ENCODE data around the gene P4HA1.
"Not testable (repeated sequence)": the region's sequence is repeated elsewhere in the genome, so short reads cannot be mapped to it uniquely, and the experiment has no call there.

Gene P4HA1

DNA sequence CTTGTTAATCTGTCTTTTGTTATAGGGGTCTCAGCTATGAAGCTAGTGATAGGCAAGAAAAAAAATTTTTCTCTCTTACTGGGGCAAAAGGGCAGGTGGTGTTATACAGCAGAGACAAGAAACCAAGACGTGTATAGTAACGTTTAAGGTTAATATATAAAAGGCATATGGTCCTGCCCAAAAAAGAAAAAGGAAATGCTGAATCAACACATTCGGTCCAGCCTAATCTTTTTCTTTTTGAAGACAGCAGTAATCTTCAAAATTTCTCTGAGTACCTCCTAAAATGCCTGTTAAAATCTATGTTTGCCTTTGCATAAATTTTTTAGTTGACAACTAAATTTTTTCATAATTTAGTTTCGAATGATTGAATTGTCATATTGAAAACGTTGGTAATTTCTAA is 54.5 kb downstream of the P4HA1 start:
- no peak for DNase-seq (ENCODE audit: low read depth)

DNA sequence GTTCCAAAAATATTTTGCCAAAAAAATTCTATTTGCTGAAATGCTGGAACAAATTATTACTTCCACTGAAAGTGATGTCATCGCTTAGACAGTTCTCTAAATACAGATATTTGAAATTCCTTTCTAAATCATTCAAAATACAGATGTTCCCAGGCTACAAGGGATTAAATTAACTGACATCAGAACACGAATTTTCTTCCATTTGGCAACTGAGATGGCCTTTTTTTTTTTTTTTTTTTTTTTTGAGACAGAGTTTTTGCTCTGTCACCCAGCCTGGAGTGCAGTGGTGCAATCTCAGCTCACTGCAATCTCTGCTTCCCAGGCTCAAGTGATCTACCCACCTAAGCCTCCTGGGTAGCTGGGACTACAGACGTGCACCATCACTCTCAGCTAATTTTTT is 57.0 kb downstream of the P4HA1 start:
- peak; percentile 61 for DNase-seq (ENCODE audit: low read depth)

DNA sequence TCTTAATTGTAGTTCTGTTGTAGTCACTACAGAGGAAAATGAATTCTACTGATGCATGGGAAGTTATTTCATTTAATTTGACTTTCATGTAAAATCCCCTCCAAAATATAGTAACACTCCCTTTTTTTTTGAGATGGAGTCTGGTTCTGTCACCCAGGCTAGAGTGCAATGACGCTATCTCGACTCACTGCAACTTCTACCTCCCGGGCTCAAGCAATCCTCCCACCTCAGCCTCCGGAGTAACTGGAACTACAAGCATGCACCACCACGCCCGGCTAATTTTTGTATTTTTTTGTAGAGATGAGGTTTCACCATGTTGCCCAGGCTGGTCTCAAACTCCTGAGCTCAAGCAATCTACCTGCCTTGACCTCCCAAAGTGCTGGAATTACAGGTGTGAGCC is 60.4 kb downstream of the P4HA1 start:
- not testable (repeated sequence) for DNase-seq (ENCODE audit: low read depth)

DNA sequence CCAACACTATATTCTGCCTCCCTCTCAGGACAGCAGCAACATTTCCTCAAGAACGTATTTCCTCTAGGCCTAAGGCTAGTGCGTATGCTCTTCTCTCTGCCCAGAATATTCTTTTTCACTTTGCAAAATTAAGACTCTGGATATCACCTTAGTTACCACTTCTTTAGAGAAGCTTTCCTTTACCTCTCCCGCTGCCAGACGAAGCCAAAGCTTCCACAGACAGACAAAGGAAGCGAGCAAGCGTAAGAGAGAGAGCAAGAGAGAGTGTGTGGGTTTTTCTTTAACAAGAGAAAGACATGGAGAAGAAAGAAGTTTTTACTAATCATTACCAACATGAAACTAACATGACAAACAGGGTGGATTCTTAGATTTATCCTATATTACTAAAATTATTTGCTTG is 64.1 kb downstream of the P4HA1 start:
- no peak for DNase-seq (ENCODE audit: low read depth)

DNA sequence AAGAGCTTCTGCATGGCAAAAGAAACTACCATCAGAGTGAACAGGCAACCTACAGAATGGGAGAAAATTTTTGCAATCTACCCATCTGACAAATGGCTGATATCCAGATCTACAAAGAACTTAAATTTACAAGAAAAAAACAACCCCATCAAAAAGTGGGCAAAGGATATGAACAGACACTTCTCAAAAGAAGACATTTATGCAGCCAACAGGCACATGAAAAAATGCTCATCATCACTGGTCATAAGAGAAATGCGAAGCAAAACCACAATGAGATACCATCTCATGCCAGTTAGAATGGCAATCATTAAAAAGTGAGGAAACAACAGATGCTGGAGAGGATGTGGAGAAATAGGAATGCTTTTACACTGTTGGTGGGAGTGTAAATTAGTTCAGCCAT is 70.0 kb downstream of the P4HA1 start:
- DNase-seq (ENCODE audit: low read depth) = not testable (repeated sequence)

DNA sequence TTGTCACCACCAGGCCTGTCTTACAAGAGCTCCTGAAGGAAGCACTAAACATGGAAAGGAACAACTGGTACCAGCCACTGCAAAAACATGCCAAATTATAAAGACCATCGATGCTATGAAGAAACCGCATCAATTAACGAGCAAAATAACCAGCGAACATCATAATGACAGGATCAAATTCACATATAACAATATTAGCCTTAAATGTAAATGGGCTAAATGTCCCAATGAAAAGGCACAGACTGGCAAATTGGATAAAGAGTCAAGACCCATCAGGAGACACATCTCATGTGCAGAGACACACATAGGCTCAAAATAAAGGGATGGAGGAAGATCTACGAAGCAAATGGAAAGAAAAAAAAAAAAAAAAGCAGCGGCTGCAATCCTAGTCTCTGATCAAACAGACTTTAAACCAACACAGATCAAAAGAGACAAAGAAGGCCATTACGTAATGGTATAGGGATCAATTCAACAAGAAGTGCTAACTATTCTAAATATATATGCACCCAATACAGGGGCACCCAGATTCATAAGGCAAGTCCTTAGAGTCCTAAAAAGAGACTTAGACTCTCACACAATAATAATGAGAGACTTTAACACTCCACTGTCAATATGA is 73.1 kb downstream of the P4HA1 start:
- not testable (repeated sequence) for DNase-seq (ENCODE audit: low read depth)

DNA sequence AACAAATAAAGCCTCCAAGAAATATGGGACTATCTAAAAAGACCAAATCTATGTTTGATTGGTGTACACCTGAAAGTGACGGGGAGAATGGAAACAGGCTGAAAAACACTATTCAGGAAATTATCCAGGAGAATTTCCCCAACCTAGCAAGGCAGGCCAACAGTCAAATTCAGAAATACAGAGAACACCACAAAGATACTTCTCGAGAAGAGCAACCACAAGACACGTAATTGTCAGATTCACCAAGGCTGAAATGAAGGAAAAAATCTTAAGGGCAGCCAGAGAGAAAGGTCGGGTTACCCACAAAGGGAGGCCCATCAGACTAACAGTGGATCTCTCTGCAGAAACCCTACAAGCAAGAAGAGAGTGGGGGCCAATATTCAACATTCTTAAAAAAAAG is 73.7 kb downstream of the P4HA1 start:
- DNase-seq (ENCODE audit: low read depth) = not testable (repeated sequence)

DNA sequence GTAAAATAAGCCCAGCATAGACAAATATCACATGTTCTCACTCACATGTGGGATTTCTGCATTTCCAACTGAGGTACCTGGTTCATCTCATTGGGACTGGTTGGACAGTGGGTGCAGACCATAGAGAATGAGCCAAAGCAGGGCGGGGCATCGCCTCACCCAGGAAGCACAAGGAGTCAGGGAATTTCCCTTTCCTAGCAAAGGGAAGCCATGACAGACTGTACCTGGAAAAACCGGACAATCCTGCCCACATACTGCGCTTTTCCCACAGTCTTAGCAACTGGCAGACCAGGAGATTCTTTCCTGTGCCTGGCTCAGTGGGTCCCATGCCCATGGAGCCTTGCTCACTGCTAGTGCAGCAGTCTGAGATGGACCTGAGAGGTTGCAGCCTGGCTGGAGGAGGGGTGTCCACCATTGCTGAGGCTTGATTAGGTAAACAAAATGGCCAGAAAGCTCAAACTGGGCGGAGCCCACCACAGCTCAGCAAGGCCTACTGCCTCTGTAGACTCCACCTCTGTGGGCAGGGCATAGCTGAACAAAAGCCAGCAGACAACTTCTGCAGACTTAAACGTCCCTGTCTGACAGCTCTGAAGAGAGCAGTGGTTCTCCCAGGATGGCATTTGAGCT is 75.0 kb downstream of the P4HA1 start:
- not testable (repeated sequence) for DNase-seq (ENCODE audit: low read depth)

DNA sequence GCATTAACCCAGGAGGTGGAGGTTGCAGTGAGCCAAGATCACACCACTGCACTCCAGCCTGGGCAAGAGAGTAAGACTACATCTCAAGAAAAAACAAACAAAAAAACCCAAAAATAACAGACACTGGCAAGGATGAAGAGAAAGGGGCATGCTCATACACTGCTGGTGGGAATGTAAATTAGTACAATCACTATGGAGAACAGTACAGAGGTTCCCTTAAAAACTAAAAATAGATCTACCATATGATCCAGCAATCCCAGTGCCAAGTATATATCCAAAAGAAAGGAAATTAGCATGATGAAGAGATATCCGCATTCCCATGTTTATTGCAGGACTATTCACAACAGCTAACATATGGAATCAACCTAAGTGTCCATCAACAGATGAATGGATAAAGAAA is 75.6 kb downstream of the P4HA1 start:
- DNase-seq (ENCODE audit: low read depth) = no peak

DNA sequence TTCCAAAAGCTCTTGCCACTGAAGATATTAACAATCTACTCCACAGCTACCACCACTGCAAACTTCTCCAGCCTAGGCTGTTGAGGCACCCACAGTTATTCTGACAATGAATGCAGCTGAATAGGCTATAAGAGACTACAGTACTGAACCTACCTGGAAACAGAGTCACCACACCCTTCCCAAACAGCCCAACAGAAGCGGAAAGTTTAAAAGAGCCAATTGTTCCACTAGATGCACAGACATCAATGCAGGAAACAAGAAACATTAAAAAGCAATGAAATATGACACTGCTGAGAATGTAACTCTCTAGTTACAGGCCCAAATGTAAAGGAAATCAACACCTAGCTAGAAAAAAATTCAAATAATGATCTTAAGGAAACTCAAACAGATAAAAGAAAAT is 77.6 kb downstream of the P4HA1 start:
- no peak for DNase-seq (ENCODE audit: low read depth)

DNA sequence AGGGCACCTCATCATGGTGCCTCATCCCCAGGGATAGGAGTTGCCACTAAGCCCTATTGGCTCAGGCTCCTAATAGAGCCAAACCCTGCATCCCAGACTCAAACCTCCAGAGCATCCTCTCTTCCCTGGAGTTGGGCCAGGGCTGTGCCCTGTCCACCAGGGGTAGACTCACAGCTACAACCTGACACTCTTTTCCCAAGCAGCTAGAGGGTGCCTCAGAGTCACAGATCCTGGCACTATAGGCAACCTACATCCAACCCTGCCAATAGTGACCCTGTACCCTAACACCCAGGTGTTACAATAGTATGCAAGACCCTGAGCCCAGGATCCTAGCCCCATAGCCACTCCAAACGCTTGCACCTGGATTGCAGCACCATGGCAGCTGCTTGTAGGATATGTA is 78.0 kb downstream of the P4HA1 start:
- no peak for DNase-seq (ENCODE audit: low read depth)

DNA sequence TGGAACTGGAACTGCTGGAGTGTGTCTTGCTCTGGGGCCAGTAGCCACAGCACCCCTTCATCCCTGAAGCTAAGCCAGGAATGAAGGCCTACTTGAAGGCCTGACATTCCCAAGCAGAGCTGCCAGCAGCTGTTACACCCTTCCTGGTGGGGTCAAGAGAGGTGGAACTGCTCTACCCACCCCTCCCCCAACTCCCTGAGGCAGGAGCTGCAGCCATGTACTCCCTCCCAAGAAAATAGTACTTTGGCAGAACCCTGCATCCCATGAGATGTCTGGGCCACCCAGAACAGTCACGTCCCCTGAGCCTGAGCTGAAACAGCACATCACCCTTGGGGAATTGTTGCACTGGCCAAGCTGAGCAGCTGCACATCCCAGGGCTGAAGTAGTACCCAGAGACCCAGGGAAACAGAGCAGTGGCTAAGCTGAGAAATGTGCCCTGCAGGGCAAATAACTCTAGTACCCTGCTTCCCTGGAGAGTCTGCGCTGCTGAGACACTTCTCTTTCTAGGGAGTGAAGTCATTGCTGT is 78.6 kb downstream of the P4HA1 start:
- DNase-seq (ENCODE audit: low read depth) = no peak

DNA sequence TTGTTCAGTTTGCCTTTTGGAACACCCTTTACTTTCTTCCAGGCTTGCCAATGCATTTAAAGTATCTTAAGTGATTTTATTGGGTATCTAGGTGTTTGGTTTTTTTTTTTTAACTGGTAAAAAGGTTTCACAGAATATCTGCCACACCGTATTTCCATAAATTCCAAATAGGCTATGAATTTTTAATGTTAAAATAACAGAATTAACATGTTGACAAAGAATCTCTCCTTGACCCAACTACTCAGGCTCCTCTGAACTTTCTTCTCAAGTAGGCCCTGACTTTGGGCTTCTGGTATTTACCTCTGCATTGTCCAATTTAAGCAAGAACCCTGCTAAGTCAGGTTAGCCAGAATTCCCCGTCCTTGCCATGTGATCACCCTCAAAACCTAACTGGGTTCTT is 80.9 kb downstream of the P4HA1 start:
- DNase-seq (ENCODE audit: low read depth) = no peak

DNA sequence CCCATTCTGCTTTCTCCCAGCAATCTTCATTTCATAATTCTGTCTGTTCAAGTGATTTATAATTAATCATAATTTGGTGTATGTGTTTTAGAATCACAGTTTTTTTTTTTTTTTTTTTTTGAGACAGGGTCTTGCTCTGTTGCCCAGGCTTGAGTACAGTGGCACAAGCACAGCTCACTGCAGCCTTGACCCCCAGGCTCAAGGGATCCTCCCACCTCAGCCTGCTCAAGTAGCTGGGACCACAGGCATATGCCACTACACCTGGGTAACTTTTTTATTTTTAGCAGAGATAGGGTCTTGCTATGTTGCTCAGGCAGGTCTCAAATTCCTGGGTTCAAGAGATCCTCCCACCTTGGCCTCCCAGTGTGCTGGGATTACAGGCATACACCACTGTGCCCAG is 92.8 kb downstream of the P4HA1 start:
- no peak for DNase-seq (ENCODE audit: low read depth)

DNA sequence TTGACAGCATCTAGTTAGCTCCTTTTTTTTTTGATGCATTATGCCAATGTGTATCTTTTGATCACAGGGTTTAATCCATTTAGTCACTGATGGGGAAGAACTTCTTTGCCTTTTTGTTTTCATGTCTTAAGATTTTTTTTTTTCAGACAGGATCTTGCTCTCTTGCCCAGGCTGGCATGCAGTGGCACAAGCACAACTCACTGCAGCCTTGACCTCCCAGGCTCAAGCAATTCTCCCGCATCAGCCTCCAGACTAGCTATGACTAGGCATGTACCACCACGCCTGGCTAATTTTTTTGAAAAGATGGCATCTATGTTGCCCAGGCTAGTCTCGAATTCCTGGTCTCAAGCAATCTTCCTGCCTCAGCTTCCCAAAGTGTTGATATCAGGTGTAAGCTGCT is 95.7 kb downstream of the P4HA1 start:
- DNase-seq (ENCODE audit: low read depth) = no peak

DNA sequence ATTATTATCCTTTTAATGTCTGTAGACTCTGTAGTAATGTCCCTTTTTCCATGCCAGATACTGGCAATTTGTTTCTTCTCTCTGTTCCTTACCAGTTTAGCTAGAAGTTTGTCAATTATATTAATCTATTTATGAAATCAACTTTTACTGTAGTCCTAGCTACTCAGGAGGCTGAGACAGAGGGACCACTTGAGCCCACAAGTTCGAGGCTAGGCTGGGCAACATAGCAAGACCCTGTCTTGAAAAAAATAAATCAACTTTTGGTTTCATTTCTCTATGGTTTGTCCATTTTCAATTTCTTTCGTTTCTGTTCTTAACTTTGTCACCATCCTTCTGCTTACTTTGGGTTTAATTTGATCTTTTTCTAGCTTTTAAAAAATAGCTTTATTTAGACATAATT is 99.6 kb downstream of the P4HA1 start:
- DNase-seq (ENCODE audit: low read depth) = no peak

DNA sequence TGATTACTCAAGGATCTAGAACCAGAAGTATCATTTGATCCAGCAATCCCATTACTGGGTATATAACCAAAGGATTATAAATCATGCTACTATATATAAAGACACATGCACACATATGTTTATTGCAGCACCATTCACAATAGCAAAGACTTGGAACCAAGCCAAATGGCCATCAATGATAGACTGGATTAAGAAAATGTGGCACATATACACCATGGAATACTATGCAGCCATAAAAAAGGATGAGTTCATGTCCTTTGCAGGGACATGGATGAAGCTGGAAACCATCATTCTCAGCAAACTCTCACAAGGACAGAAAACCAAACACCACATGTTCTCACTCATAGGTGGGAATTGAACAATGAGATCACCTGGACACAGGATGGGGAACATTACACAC is 101.2 kb downstream of the P4HA1 start:
- not testable (repeated sequence) for DNase-seq (ENCODE audit: low read depth)

DNA sequence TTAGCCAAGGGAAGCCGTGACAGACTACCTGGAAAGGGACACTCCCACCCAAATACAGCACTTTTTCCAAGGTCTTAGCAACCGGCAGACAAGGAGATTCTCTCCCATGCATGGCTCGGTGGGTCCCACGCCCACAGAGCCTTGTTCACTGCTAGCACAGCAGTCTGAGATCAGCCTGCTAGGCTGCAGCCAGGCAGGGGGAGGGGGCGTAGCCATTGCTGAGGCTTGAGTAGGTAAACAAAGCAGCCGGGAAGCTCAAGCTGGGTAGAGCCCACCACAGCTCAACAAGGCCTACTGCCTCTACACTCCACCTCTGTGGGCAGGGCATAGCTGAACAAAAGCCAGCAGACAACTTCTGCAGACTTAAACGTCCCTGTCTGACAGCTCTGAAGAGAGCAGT is 106.9 kb downstream of the P4HA1 start:
- DNase-seq (ENCODE audit: low read depth) = not testable (repeated sequence)

DNA sequence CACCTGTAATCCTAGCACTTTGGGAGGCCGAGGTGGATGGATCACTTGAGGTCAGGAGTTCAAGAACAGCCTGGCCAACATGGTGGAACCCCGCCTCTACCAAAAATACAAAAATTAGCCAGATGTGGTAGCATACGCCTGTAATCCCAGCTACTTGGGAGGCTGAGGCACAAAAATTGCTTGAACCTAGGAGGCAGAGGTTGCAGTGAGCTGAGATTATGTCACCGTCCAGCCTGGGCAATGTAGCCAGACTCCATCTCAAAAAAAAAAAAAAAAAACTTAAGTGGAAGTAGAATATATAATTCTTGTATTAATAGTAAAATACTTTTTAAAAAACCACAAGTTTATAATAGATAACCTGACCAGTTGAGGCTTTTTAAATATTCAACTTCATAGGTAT is 112.0 kb downstream of the P4HA1 start:
- not testable (repeated sequence) for DNase-seq (ENCODE audit: low read depth)

DNA sequence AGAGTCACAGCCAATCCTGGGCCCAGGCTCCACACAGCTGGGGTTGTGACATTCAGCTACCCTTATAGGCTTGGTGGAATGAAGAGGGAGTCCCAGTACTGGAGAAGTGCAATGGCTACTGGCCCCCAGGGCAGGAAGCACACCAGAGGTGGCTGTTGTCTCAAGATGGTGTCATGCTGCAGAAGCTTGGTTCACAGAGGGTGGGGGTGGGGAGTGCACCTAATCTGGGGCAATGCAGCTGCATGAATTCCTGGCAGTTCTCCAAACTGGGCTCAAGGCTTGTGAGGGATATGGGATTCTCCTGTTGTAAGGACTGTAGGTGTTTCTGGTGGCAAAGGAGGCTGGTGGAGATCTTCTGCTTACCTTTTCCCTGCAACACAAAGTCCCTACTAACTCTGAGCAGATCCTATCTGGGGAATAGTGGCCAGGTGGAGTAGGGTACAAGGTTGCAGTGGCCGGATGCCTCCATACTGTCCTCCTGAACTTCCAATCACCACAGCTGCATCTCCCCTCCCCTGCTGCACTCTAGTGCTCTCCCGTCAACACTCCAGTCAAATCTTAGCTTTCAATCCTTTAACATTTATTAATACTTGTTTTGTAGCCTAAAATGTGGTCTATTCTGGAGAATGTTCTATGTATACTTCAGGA is 114.7 kb downstream of the P4HA1 start:
- DNase-seq (ENCODE audit: low read depth) = no peak

DNA sequence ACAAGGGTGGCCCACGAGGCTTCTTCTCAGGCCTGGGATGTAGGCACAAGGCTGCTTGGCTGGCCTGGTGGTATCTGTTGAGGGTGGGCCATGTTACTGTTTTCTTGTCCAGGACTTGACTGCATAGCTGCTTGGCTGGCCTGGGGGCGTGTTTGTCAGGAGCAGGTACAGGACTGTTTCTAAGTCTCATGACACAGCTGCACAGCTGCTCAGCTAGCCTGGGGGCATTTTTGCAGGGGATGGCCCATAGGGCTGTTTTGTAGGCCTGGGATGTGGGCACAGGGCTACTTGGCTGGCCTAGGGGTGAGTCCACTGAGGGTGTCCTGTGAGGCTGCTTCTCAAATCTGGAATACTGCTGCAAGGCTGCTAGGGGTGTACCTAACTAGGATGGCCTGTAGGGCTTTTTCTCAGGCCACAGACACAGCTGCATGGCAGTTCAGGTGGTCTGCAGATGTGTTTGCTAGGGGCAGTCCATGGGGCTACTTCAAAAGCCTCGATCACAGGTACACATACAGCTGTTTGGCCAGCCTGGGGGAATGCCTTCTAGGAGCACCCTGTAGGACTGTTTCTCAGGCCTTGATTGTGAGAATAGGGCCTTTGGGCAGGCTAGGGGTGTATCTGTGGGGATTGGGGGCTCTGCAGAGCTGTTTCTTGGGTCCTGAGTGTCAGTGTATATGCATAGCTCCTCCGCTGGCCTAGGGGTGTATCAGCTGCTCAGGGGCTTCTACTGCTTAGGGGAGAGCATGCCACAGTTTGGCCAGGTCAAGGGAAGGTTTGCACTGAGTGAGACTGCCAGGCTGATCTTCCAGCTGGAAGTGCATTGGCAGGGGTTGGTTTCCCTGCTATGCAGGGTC is 115.4 kb downstream of the P4HA1 start:
- no peak for DNase-seq (ENCODE audit: low read depth)

DNA sequence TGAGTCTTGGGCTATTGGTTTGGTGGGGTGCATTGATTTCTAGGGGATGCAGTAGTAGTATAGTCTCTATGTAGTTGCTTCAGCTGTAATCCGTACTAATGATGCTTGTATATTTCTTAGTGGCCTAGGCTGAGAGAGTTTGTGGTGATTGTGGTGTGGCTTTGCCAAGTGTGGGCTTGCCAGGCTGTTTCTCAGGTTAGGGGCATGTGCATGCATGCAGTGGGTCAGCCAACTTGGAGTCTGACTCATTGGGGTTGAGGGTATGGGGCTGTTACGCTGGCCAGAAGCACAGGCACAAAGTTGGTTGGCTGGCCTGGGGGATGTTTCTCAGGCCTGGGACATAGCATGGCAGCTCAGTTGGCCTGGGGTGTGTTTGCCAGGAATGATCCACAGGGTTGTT is 116.3 kb downstream of the P4HA1 start:
- no peak for DNase-seq (ENCODE audit: low read depth)

DNA sequence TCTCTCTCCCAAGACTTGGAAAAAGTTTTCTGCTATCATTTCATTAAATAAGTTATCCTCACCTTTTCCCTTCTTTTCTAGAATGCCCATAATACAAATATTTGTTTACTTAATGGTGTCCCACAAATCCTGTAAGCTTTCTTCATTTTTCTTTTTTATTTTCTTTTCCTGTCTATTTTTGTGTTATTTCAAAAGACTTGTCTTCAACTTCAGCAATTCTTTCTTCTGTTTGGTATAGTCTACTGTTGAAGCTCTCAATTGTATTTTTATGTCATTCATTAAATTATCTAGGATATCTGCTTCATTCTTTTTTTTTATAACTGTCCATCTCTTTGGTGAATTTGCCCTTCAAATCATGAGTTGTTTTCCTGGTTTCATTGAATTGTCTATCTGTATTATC is 117.0 kb downstream of the P4HA1 start:
- no peak for DNase-seq (ENCODE audit: low read depth)

Measured in fibroblast of the conjunctiva (primary cell).